SU-DHL-6 (cell line): ENCODE data around the gene FHIP2A.

Source experiments
- H2AFZ ChIP-seq: fragments of 200-600 bp; sonication (generic); 2 replicates; pipeline ENCODE4 v1.6.1; 2014; ENCODE audit warnings: low read depth, mild to moderate bottlenecking, moderate library complexity, mixed read lengths, antibody characterized with exemption, low read length; ENCODE audit not compliant: severe bottlenecking
- H3F3A ChIP-seq: fragments of 200-600 bp; shearing (Covaris generic); 2 replicates; pipeline ENCODE4 v1.6.0; 2016; ENCODE audit warnings: antibody characterized with exemption, mild to moderate bottlenecking; ENCODE audit not compliant: insufficient read depth
- H3K27ac ChIP-seq: fragments of 200-600 bp; sonication (generic); 2 replicates; pipeline ENCODE4 v1.5.1; 2016; ENCODE audit warnings: low read depth, mild to moderate bottlenecking, low read length, moderate library complexity, mixed read lengths
- H3K27me3 ChIP-seq: fragments of 200-600 bp; sonication (generic), shearing (Covaris generic); 2 replicates; pipeline ENCODE4 v1.6.0; 2014; ENCODE audit warnings: mild to moderate bottlenecking, low read length
- H3K36me3 ChIP-seq: fragments of 200-600 bp; sonication (generic); 2 replicates; pipeline ENCODE4 v1.6.1; 2014; ENCODE audit warnings: mild to moderate bottlenecking, low read length, mixed read lengths
- H3K4me2 ChIP-seq: fragments of 300-600, 200-600 bp; shearing (Covaris generic), sonication (generic); 2 replicates; pipeline ENCODE4 v1.6.0; 2014; ENCODE audit warnings: low read length, low read depth, mild to moderate bottlenecking; ENCODE audit not compliant: poor library complexity, severe bottlenecking
- H3K4me3 ChIP-seq: fragments of 200-600 bp; sonication (generic); 2 replicates; pipeline ENCODE4 v1.5.1; 2014; ENCODE audit warnings: antibody characterized with exemption, low read length, mild to moderate bottlenecking, mixed read lengths; ENCODE audit not compliant: insufficient read depth, poor library complexity, severe bottlenecking
- H3K79me2 ChIP-seq: fragments of 200-600 bp; sonication (generic); 2 replicates; pipeline ENCODE4 v1.6.1; 2014; ENCODE audit warnings: mild to moderate bottlenecking, low read length, moderate library complexity; ENCODE audit not compliant: insufficient read depth
- H3K9ac ChIP-seq: fragments of 200-600 bp; sonication (generic); 2 replicates; pipeline ENCODE4 v1.7.0; 2014; ENCODE audit warnings: mild to moderate bottlenecking, low read length
- H3K9me2 ChIP-seq: fragments of 200-600 bp; sonication (generic); replicated peaks from 2 replicates; pipeline ENCODE4 v1.6.1; 2014; ENCODE audit warnings: low read length; ENCODE audit not compliant: insufficient read depth
- H3K9me3 ChIP-seq: fragments of 200-600 bp; sonication (generic); 2 replicates; pipeline ENCODE4 v1.6.1; 2014; ENCODE audit warnings: low read length, mixed read lengths; ENCODE audit not compliant: insufficient read depth
- H4K20me1 ChIP-seq: fragments of 200-600 bp; sonication (generic); 2 replicates; pipeline ENCODE4 v1.6.1; 2014; ENCODE audit warnings: low read depth, mild to moderate bottlenecking, antibody characterized with exemption, low read length, moderate library complexity, mixed read lengths
- CTCF ChIP-seq: fragments of 200-600 bp; sonication (generic); IDR thresholded peaks from one replicate; pipeline ENCODE4 v1.5.1; 2017; ENCODE audit warnings: antibody characterized with exemption, mild to moderate bottlenecking, low read length, moderate library complexity; ENCODE audit not compliant: insufficient read depth, poor library complexity, severe bottlenecking
- EZH2phosphoT487 ChIP-seq: fragments of 200-600 bp; sonication (generic), shearing (Covaris generic); conservative IDR thresholded peaks from 2 replicates; pipeline ENCODE4 v1.6.1; 2018; ENCODE audit warnings: mild to moderate bottlenecking, antibody characterized with exemption, low read length, moderate library complexity, mixed read lengths

Gene FHIP2A

GRCh38 chr10:114829160-114829909, 7.8 kb downstream of the FHIP2A start:
- Histone ChIP-seq H3K27ac (no peak overlapping the region), H2AFZ (no peak overlapping the region), H3K79me2 (no peaks in the 10 kb centered on the region), H3K36me3 (no peaks in the 10 kb centered on the region), H3F3A (no peaks in the 10 kb centered on the region), H3K4me3 (no peak overlapping the region), H3K9me2 (no peaks in the 10 kb centered on the region), H3K27me3 (no peaks in the 10 kb centered on the region), H3K9me3 (no peaks in the 10 kb centered on the region), H4K20me1 (no peaks in the 10 kb centered on the region), H3K9ac (no peak overlapping the region), H3K4me2 (no peak overlapping the region)
- TF ChIP-seq CTCF (no peak), EZH2phosphoT487 (no peak)

GRCh38 chr10:114831186-114831867, 9.7 kb downstream of the FHIP2A start:
- Histone ChIP-seq H3K27me3 (no peaks in the 10 kb centered on the region), H3K9me3 (no peaks in the 10 kb centered on the region), H3K36me3 (no peaks in the 10 kb centered on the region), H3K9me2 (no peaks in the 10 kb centered on the region), H3F3A (no peaks in the 10 kb centered on the region), H3K9ac (no peak overlapping the region), H3K79me2 (no peaks in the 10 kb centered on the region), H2AFZ (no peak overlapping the region), H3K4me2 (no peak overlapping the region), H4K20me1 (no peaks in the 10 kb centered on the region), H3K27ac (no peak overlapping the region), H3K4me3 (no peak overlapping the region)
- TF ChIP-seq CTCF = no peak
- no peak for TF ChIP-seq EZH2phosphoT487

- Histone ChIP-seq H3K79me2 (no peaks in the 10 kb centered on the region), H3K27me3 (no peaks in the 10 kb centered on the region), H3K4me3 (no peak overlapping the region), H3K9me3 (no peaks in the 10 kb centered on the region), H2AFZ (no peak overlapping the region), H3K9me2 (no peaks in the 10 kb centered on the region), H4K20me1 (no peaks in the 10 kb centered on the region), H3K36me3 (no peaks in the 10 kb centered on the region), H3F3A (no peaks in the 10 kb centered on the region), H3K27ac (no peak overlapping the region), H3K9ac (no peak overlapping the region), H3K4me2 (no peak overlapping the region)
- no peak for TF ChIP-seq CTCF
- no peak for TF ChIP-seq EZH2phosphoT487
Observed at GRCh38 chr10:114837690-114838089, 16.1 kb downstream of the FHIP2A start.
